ENCODE data around the gene PLAAT5.
A peak's percentile ranks its signal among the peaks of the same experiment; 100 is the strongest.
"Not testable (repeated sequence)": the region's sequence is repeated elsewhere in the genome, so short reads cannot be mapped to it uniquely, and the experiment has no call there.

PLAAT5 gene

DNA sequence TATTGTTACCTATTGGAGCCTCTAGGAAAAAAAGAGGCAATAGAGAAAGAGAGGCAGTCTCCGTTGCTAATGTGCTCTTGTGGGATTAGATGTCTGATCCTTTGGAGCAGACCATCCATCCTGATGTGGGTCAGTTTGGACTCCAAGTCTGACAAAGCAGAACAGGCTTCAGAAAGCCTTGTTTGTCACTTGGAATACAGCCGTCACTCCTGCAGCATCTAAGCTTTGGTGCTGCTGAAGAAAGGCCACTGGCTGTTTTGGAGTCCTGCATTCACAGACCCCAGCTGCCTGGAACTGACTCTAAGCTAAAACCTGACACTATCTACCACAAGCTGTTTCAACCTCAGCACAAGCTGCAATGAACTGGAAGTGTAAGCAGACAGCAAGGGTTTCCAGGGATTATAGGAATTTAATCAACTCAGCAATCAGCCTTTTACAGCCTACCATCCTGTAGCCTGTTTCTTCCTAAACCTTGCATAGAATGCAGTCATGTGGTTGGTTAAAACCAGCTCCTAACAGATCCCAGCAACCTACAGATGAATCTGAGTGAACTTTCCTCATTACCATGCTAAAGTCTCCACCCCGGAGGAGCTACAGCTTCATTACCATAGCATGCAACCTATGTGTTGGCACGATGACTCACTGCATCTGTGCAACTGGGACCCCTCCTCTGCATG, 42.0 kb upstream of the PLAAT5 start:
- no peak for DNase-seq (ENCODE audit: low read depth)
- no peak overlapping the region for H3K4me3 ChIP-seq (ENCODE audit: low read depth, low read length)
- TF ChIP-seq, protein P1, sequence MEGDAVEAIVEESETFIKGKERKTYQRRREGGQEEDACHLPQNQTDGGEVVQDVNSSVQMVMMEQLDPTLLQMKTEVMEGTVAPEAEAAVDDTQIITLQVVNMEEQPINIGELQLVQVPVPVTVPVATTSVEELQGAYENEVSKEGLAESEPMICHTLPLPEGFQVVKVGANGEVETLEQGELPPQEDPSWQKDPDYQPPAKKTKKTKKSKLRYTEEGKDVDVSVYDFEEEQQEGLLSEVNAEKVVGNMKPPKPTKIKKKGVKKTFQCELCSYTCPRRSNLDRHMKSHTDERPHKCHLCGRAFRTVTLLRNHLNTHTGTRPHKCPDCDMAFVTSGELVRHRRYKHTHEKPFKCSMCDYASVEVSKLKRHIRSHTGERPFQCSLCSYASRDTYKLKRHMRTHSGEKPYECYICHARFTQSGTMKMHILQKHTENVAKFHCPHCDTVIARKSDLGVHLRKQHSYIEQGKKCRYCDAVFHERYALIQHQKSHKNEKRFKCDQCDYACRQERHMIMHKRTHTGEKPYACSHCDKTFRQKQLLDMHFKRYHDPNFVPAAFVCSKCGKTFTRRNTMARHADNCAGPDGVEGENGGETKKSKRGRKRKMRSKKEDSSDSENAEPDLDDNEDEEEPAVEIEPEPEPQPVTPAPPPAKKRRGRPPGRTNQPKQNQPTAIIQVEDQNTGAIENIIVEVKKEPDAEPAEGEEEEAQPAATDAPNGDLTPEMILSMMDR (IDR thresholded peaks at IDR 0.05; ENCODE audit: control insufficient read depth, extremely low read depth, insufficient read depth), result no peak

DNA sequence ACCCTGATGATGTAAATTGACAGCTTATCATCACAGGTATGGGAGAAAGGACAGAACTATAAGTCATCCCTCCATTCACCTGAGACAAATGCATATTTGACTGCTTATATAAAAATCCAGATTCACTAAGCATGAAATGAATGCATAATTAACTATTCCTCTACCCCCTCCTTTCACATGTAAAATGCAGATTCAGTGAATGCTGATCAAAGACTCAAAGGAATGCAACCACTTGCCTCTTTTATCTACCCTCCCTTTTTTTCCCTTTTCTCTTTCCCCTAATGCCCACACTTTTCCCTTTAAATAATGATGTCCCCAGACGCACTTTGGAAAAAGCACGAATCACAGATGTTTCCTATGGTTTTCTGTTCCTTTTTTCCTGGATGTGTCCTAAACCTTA, 41.1 kb upstream of the PLAAT5 start:
- no peak overlapping the region for H3K4me3 ChIP-seq (ENCODE audit: low read depth, low read length)
- TF ChIP-seq, protein P1 (IDR thresholded peaks at IDR 0.05; ENCODE audit: control insufficient read depth, extremely low read depth, insufficient read depth), result no peak
- no peak for DNase-seq (ENCODE audit: low read depth)

DNA sequence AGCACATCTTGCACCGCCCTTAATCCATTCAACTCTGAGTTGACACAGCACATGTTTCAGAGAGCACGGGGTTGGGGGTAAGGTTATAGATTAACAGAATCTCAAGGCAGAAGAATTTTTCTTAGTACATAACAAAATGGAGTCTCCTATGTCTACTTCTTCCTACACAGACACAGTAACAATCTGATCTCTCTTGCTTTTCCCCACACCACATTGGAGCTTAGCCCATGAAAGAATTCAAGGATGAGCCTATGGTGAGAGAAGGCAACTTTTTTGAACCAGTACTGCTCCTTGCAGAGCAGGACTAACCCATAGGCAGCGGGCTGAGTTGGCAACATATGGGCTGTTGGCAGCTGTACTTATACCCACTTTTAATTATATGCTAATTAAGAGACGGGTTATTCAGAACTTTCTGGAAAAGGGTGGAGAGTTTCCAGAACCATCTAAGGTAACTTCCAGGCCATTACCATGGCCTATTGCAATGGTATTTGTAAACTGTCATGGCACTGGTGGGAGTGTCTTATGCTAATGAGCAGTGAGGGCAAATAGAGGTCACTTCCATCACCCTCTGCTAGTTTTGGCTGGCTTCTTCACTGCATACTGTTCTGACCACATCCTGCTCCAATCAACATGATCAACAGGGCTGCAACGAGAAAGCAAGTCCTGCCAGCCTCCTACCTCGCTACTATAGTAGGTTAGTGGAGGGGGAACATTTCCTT, 40.3 kb upstream of the PLAAT5 start:
- peak; percentile 36 for DNase-seq (ENCODE audit: low read depth)
- H3K4me3 ChIP-seq (ENCODE audit: low read depth, low read length), result not testable (repeated sequence)

DNA sequence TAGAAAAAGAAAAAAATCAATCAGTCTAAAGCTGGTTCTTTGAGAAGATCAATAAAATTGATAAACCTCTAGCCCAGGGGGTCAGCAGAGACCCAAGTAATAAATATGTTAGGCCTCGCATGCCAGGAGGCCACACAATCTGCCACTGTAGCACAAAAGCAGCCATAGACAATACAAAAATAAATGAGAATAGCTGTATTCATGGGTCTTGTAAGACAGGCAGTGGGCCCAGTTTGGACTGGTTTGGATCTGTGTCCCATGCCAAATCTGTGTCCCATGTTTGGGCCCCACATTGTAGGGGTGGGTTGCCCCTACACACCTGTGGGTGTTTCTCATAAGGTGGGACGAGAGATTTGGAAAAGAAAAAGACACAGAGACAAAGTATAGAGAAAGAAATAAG, 39.1 kb upstream of the PLAAT5 start:
- no peak overlapping the region for H3K4me3 ChIP-seq (ENCODE audit: low read depth, low read length)
- TF ChIP-seq, protein P1 (IDR thresholded peaks at IDR 0.05; ENCODE audit: control insufficient read depth, extremely low read depth, insufficient read depth), result no peak
- DNase-seq (ENCODE audit: low read depth), result no peak

DNA sequence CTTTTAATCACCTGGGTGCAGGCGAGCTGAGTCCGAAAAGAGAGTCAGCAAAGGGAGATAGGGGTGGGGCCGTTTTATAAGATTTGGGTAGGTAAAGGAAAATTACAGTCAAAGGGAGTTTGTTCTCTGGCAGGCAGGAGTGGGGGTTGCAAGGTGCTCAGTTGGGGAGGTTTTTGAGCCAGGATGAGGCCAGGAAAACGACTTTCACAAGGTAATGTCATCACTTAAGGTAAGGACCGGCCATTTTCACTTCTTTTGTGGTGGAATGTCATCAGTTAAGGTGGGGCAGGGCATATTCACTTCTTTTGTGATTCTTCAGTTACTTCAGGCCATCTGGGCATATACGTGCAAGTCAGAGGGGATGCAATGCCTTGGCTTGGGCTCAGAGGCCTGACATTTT, 38.4 kb upstream of the PLAAT5 start:
- not testable (repeated sequence) for H3K4me3 ChIP-seq (ENCODE audit: low read depth, low read length); DNase-seq (ENCODE audit: low read depth)

- DNase-seq (ENCODE audit: low read depth); H3K4me3 ChIP-seq (ENCODE audit: low read depth, low read length): not testable (repeated sequence)
These were observed 37.8 kb upstream of the PLAAT5 start for GRCh38 chr11:63528729-63529278.

DNA sequence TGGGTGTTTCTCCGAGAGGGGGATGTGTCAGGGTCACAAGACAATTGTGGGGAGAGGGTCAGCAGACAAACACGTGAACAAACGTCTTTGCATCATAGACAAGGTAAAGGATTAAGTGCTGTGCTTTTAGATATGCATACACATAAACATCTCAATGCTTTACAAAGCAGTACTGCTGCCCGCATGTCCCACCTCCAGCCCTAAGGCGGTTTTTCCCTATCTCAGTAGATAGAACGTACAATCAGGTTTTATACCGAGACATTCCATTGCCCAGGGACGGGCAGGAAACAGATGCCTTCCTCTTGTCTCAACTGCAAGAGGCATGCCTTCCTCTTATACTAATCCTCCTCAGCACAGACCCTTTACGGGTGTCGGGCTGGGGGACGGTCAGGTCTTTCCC, 37.2 kb upstream of the PLAAT5 start:
- H3K4me3 ChIP-seq (ENCODE audit: low read depth, low read length); DNase-seq (ENCODE audit: low read depth): not testable (repeated sequence)

- TF ChIP-seq, protein P1 (IDR thresholded peaks at IDR 0.05; ENCODE audit: control insufficient read depth, extremely low read depth, insufficient read depth), result no peak
- H3K4me3 ChIP-seq (ENCODE audit: low read depth, low read length), result no peak overlapping the region
- no peak for DNase-seq (ENCODE audit: low read depth)
These were observed 36.7 kb upstream of the PLAAT5 start for GRCh38 chr11:63527667-63528066.

DNA sequence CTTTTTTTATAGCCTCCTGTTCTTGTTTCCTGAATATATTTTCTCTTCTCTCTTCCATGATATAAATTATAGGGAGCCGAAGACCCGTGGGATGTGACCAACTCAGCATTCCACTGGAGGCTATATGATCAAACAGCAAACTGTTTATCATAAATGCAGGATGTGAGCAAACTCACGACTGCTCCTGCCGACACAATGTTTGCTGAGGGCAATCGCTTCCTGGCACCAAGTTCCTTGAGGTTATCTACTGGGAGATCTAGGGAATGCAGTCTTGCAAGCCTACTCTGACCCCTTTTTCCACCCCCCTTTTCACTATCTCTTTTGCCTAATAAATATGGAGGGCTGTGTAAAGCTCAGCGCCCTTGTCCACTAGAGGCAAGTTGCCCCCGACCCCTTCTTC, 32.2 kb upstream of the PLAAT5 start:
- TF ChIP-seq, protein P1 (IDR thresholded peaks at IDR 0.05; ENCODE audit: control insufficient read depth, extremely low read depth, insufficient read depth), result no peak
- H3K4me3 ChIP-seq (ENCODE audit: low read depth, low read length), result no peak overlapping the region
- no peak for DNase-seq (ENCODE audit: low read depth)

Data from LNCaP clone FGC (cell line).